ENCODE results near the gene ZSCAN31.

- TF ChIP-seq TAF1 (IDR thresholded peaks at IDR 0.05; ENCODE audit: low read depth) (no peak), EP300 (IDR thresholded peaks at IDR 0.05; ENCODE audit: borderline replicate concordance) (no peak), REST (IDR thresholded peaks at IDR 0.05; ENCODE audit: low read depth) (no peak), YY1 (IDR thresholded peaks at IDR 0.05; ENCODE audit: low read depth) (no peak), TEAD4 (IDR thresholded peaks at IDR 0.05) (no peak), CEBPB (IDR thresholded peaks at IDR 0.05) (no peak), CREB1 (IDR thresholded peaks at IDR 0.05; ENCODE audit: low read depth) (no peak)
- TF ChIP-seq, protein P1, sequence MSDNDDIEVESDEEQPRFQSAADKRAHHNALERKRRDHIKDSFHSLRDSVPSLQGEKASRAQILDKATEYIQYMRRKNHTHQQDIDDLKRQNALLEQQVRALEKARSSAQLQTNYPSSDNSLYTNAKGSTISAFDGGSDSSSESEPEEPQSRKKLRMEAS (IDR thresholded peaks at IDR 0.05) = no peak
Observed at GRCh38 chr6:28334286-28335039, 1.5 kb downstream of the ZSCAN31 start.

All from Ishikawa (cell line).